HUES6 (cell line): ENCODE data around the gene COX7A2L.

Source experiments
- H3K27ac ChIP-seq: 2 replicates; pipeline ENCODE4 v1.7.0; 2013; ENCODE audit warnings: low read depth, mild to moderate bottlenecking, low read length, inconsistent platforms
- H3K27me3 ChIP-seq: 2 replicates; pipeline ENCODE4 v1.6.1; 2013; ENCODE audit warnings: low read length; ENCODE audit not compliant: control insufficient read depth, insufficient read depth
- H3K36me3 ChIP-seq: 2 replicates; pipeline ENCODE4 v1.6.1; 2013; ENCODE audit warnings: low read length; ENCODE audit not compliant: control insufficient read depth, insufficient read depth
- H3K4me1 ChIP-seq: 2 replicates; pipeline ENCODE4 v1.6.1; 2013; ENCODE audit warnings: low read length; ENCODE audit not compliant: control insufficient read depth, insufficient read depth
- H3K4me3 ChIP-seq: 2 replicates; pipeline ENCODE4 v1.5.1; 2013; ENCODE audit warnings: low read depth, low read length
- H3K9ac ChIP-seq: one replicate; pipeline ENCODE4 v1.6.1; 2013; ENCODE audit warnings: mild to moderate bottlenecking, low read length
- H3K9me3 ChIP-seq: 2 replicates; pipeline ENCODE4 v1.6.1; 2013; ENCODE audit warnings: low read depth, low read length; ENCODE audit not compliant: control insufficient read depth, insufficient read depth

COX7A2L gene

DNA sequence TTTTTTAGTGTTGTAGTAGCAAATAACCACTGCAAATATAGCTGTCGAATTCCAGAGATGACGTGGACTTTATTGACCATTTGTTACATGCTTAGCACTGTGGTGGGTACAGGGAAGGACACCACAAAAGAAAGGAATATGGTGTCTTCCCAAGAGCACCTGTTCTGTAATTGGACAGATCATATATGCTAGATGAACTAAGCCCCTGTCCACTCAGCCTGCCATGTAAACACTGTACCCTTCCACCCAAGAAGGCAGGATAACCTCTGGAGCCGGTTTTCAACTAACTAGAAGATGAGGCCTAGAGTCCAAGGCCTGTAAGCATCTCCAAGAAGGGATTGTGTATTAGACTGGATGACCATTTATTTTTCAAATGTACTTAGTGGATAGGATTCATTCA lies 44.1 kb downstream of the COX7A2L start:
- Histone ChIP-seq H3K36me3 (peaks cover 56% of the 10 kb centered on the region), H3K9ac (no peak overlapping the region), H3K4me3 (no peak overlapping the region), H3K27me3 (no peaks in the 10 kb centered on the region), H3K4me1 (no peaks in the 10 kb centered on the region), H3K9me3 (no peaks in the 10 kb centered on the region), H3K27ac (no peak overlapping the region)

DNA sequence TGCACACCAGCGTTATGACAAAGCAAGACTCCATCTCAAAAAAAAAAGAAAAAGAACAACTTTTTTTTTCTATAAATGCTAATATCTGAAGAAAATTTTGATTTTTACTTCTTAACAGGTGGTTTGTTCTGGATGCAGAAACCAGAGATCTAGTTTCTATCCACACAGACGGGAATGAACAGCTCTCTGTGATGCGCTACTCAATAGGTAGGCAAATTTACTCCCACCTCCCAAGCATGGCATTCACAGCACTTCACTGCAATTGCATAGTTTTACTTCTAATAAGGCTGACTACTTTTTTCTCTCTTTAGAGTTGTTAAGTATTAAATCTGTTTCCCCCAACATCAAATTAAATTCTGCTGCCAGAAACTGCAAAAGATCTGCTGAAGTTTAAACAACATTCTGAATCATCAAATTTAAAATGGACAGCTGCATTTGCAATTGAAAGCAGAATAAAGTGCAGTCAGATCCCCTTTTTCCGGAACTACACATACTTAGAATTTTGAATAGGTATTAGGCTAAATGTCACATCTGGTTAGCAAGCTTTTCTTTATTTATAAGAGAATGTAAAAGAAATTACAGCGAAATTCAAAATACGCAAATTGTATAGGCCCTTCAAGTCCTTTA lies 45.1 kb downstream of the COX7A2L start:
- H3K4me1 ChIP-seq: no peaks in the 10 kb centered on the region
- no peak overlapping the region for H3K4me3 ChIP-seq
- no peaks in the 10 kb centered on the region for H3K27me3 ChIP-seq
- no peaks in the 10 kb centered on the region for H3K9me3 ChIP-seq
- peaks cover 52% of the 10 kb centered on the region for H3K36me3 ChIP-seq
- H3K27ac ChIP-seq: no peak overlapping the region
- H3K9ac ChIP-seq: no peak overlapping the region

DNA sequence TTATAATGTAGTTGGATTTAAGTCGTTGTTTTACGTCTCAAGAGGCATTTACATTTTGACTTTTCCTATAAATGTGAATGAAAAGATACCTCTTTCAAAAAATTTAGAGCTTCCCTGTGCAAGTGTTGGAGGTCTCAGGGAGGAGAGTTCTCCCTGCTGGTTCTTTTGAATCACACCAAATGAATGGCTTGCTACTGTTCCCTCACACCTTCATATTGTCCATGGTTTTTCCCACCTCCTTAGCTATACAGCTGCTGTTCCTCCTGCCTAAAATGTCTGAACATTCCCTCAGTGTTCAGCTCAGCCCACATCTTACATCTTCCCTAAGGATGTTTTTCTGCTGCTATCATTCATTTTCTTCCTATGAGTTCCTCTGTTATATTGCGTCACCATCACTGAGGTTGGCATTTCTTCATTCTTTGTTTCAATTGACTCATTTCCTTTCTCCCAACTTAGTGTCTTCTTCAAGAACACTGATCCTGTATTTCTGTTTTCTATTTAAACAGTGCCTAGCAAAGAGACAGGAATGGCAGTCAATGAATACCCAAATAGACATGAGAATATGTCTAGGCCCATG lies 46.0 kb downstream of the COX7A2L start:
- Histone ChIP-seq H3K4me3 (no peak overlapping the region), H3K27me3 (no peaks in the 10 kb centered on the region), H3K9me3 (no peaks in the 10 kb centered on the region), H3K4me1 (no peaks in the 10 kb centered on the region), H3K9ac (no peak overlapping the region), H3K36me3 (peaks cover 43% of the 10 kb centered on the region), H3K27ac (no peak overlapping the region)

DNA sequence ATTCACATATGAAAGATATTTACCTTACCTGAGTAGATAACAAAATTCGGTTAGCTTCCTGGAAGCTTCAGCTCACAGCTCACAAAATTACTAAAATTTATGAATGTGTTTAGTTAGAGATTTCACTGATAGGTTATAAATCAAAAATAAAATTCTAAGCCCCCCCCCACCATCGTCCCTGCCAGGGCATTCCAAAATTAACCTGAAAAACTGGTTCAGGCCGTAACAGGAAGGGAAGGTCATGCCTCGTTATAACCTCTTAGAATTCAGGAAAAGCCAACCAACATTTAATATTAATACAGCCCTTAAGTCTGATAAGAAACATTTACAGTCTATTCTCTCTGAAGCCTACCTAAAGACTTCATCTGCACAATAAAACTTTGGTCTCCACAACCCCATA lies 48.9 kb downstream of the COX7A2L start:
- Histone ChIP-seq H3K36me3 (peaks cover 27% of the 10 kb centered on the region), H3K27me3 (no peaks in the 10 kb centered on the region), H3K27ac (no peak overlapping the region), H3K9ac (no peak overlapping the region), H3K4me3 (no peak overlapping the region), H3K9me3 (no peaks in the 10 kb centered on the region), H3K4me1 (no peaks in the 10 kb centered on the region)

DNA sequence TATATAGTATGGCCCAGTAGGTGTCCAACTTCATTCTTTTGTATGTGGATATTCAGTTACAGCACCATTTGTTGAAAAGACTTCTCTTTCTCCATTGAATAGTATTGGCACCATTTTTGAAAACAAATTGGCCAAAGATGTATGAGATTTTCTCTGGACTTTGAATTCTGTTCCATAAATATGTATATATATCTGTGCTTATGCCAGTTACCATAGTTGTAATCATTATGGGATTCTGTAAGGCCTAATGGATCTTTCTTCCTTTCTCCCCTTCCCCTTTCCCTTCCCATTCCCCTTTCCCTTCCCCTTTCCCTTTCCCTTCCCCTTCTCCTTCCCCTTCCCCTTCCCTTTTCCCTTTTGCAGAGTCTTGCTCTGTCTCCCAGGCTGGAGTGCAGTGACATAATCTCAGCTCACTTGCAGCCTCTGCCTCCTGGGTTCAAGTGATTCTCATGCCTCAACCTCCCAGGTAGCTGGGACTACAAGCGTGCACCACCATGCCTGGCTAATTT lies 51.0 kb downstream of the COX7A2L start:
- Histone ChIP-seq H3K4me1 (no peaks in the 10 kb centered on the region), H3K9me3 (no peaks in the 10 kb centered on the region), H3K27ac (no peak overlapping the region), H3K36me3 (peaks cover 22% of the 10 kb centered on the region), H3K4me3 (no peak overlapping the region), H3K9ac (no peak overlapping the region), H3K27me3 (no peaks in the 10 kb centered on the region)

DNA sequence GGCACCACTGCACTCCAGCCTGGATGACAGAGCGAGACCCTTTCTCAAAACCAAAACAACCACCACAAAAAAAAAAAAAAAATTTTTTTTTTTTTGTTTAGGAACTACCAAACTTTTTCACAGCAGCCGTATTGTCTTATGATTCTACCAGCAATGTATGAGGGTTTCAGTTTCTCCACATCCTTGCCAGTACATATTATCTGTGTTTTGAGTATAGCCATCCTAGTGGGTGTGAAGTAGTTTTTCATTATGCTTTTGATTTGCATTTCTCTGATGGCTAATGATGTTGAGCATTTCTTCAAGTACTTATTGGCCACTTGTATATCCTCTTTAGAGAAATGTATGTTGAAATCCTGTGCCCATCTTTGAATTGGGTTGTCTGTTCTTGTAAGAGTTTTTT lies 51.7 kb downstream of the COX7A2L start:
- no peaks in the 10 kb centered on the region for H3K4me1 ChIP-seq
- H3K27ac ChIP-seq: no peak overlapping the region
- H3K36me3 ChIP-seq: peaks cover 24% of the 10 kb centered on the region
- no peak overlapping the region for H3K9ac ChIP-seq
- no peak overlapping the region for H3K4me3 ChIP-seq
- no peaks in the 10 kb centered on the region for H3K9me3 ChIP-seq
- no peaks in the 10 kb centered on the region for H3K27me3 ChIP-seq

DNA sequence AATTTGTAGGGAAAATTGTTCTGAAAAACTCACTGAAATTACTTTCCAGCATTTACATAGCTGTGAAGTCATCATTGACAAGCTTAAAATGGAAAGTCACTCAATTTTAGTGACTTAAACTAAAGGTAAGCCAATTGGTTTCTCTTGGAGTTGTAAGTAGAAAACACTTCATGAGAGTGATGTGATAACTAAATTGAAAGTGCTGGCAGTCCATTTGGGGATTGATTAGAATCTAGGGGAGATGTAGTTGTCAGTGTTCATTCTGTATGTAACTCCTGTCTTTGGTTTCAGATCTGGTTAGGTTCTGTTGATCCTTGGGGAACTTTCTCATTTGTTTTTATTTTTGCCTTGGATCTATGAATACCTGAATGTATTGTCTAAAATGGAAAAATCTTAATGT lies 53.8 kb downstream of the COX7A2L start:
- H3K4me1 ChIP-seq: no peaks in the 10 kb centered on the region
- peaks cover 41% of the 10 kb centered on the region for H3K36me3 ChIP-seq
- no peak overlapping the region for H3K4me3 ChIP-seq
- no peak overlapping the region for H3K9ac ChIP-seq
- no peaks in the 10 kb centered on the region for H3K27me3 ChIP-seq
- no peak overlapping the region for H3K27ac ChIP-seq
- no peaks in the 10 kb centered on the region for H3K9me3 ChIP-seq

DNA sequence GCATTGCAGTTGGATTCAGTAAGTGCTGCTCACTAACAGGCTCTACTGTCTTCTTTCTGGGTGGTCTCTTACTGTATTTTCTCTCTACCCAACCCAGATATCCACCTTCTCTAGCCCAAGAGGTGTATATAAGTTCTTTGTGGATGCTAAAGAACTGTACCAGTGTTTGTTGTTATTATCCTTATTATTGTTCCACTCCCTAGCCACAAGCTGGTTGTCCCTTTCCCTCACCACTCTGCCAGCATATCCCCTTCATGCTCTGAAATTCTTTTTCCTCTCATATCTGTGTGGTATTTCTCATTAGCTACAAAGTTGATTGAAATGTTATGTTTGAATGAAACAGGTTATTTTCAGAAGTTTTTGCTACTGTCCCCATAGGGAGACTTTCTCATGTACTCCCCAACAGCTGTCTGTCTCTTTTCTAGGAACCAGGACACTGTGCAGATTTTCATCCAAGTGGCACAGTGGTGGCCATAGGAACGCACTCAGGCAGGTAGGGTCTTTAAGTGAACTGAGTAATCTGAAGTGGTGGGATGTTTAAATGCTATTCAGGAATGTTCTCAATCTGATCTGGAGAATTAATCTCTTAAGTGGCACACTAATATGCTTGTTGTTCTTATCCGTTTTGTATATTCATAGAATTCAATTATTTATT lies 56.8 kb downstream of the COX7A2L start:
- Histone ChIP-seq H3K27ac (no peak overlapping the region), H3K9ac (no peak overlapping the region), H3K36me3 (peaks cover 62% of the 10 kb centered on the region), H3K27me3 (no peaks in the 10 kb centered on the region), H3K4me3 (no peak overlapping the region), H3K9me3 (no peaks in the 10 kb centered on the region), H3K4me1 (no peaks in the 10 kb centered on the region)

DNA sequence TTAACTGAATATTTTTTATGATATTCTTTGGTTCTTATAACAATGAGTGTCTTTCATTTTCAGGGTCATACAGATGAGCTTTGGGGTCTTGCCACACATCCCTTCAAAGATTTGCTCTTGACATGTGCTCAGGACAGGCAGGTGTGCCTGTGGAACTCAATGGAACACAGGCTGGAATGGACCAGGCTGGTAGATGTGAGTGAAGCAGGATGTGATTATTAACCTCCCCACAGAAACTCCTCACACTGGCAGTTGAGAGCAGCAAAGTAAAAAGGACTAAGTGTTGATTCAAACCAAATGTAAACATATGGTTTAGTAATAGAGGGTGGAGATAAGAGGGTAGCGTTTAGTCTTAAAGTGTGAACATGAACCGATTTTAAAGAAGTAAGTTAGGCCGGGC lies 57.8 kb downstream of the COX7A2L start:
- no peak overlapping the region for H3K4me3 ChIP-seq
- H3K9me3 ChIP-seq: no peaks in the 10 kb centered on the region
- no peaks in the 10 kb centered on the region for H3K27me3 ChIP-seq
- no peak overlapping the region for H3K9ac ChIP-seq
- H3K27ac ChIP-seq: no peak overlapping the region
- peaks cover 65% of the 10 kb centered on the region for H3K36me3 ChIP-seq
- H3K4me1 ChIP-seq: no peaks in the 10 kb centered on the region

DNA sequence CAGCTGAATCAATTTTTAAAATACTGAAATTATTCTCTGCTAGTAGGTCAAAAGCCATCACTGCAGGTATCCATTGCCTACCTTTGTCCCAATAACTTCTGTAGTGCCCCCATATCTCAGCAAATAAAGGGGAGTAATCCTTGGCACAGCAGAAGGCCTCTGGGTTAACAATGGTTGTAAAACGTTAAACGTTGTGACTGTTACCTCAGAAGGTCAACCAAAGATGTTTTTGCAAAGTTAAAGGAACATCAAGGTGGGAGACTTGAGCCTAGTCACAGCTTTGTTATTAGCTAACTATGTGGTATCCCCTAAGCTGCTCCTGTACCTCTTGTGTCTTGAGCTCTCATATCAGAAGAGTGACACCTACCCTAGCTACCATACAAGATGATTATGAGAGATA lies 60.5 kb downstream of the COX7A2L start:
- Histone ChIP-seq H3K4me3 (no peak overlapping the region), H3K4me1 (no peaks in the 10 kb centered on the region), H3K9ac (no peak overlapping the region), H3K27ac (no peak overlapping the region), H3K9me3 (no peaks in the 10 kb centered on the region), H3K27me3 (no peaks in the 10 kb centered on the region), H3K36me3 (peaks cover 82% of the 10 kb centered on the region)
